HS-5 (cell line): Measurements from ENCODE around the gene PTPA.
"Not testable (repeated sequence)": the region's sequence is repeated elsewhere in the genome, so short reads cannot be mapped to it uniquely, and the experiment has no call there.

Source experiments
- DNase-seq: peaks from one replicate; pipeline ENCODE4 v3.0.0-alpha.2; 2012; ENCODE audit warnings: low read depth

Gene PTPA

GRCh38 chr9:129109952-129110739, 1.1 kb upstream of the PTPA start:
- DNase-seq = no peak

DNA sequence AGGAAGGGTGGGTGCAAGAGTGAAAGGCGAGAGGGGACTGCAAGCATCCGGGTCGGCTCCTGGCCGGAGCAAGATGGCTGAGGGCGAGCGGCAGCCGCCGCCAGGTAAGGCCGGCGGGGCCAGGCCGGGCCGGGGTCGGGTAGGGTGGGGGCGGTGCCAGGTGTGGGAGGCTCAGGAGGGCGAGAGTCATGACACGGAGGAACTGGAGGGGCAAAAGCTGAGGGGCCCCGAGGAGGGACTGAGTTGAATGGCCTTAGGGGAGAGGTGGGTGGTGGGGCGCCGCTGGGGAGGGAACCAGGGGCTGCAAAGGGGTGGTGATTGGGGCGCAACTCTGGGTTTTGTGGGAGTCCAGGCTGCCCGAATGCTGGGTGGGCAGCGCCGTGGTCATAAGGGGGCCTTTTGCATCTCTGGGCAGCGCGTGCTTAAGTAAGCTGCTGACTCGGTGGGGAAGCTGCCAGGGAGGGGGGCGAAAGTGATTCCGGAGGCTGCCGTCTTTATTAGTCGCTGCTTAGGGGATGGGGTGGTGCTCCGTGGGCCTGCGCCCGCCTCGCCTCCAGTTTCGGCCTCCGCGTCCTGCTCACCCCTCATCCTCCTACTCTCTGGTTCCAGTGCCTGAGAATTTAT, 425 bp downstream of the PTPA start:
- DNase-seq = no peak

DNA sequence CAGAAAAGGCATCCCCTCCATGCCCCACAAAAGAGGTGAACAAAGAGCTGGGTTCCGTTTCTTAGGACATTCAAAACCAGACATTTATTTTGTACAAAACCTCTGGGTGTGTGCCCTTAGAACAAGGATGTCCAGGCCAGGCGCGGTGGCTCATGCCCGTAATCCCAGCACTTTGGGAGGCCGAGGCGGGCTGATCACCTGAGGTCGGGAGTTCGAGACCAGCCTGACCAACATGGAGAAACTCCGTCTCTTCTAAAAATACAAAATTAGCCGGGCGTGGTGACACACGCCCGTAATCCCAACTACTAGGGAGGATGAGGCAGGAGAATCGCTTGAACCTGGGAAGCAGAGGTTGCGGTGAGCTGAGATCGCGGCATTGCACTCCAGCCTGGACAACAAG, 1.3 kb downstream of the PTPA start:
- DNase-seq = not testable (repeated sequence)

DNA sequence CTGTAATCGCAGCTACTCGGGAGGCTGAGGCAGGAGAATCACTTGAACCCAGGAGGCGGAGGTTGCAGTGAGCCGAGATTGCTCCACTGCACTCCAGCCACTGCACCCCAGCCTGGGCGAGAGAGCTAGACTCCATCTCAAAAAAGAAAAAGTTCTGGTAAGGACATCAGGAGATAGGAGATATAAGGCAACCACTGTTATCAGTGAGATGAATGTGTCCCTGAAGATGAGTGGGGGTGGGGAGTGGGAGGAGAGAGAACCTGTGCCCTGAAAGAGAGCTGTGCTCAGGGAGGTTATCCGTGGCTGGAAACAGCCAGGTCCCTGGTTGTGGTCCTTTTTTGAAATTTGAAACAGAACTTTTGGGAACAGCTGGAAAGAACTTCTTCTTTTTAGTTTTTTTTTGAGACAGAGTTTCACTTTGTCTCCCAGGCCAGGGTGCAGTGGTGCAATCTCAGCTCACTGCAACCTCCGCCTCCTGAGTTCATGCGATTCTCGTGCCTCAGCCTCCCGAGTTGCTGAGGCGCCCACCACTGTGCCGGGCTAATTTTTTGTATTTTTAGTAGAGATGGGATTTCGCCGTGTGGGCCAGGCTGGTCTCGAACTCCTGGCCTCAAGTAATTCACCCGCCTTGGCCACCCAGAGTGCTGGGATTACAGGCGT, 2.6 kb downstream of the PTPA start:
- DNase-seq = no peak

GRCh38 chr9:129118799-129119198, 7.6 kb downstream of the PTPA start:
- no peak for DNase-seq

GRCh38 chr9:129121483-129121882, 10.3 kb downstream of the PTPA start:
- no peak for DNase-seq

GRCh38 chr9:129122133-129122532, 10.9 kb downstream of the PTPA start:
- no peak for DNase-seq

GRCh38 chr9:129122976-129123375, 11.8 kb downstream of the PTPA start:
- not testable (repeated sequence) for DNase-seq

- DNase-seq = no peak
Measured at GRCh38 chr9:129124506-129125069, 13.4 kb downstream of the PTPA start.

GRCh38 chr9:129125478-129125877, 14.3 kb downstream of the PTPA start:
- DNase-seq = peak; percentile 64

GRCh38 chr9:129126749-129127618, 15.8 kb downstream of the PTPA start:
- no peak for DNase-seq

DNA sequence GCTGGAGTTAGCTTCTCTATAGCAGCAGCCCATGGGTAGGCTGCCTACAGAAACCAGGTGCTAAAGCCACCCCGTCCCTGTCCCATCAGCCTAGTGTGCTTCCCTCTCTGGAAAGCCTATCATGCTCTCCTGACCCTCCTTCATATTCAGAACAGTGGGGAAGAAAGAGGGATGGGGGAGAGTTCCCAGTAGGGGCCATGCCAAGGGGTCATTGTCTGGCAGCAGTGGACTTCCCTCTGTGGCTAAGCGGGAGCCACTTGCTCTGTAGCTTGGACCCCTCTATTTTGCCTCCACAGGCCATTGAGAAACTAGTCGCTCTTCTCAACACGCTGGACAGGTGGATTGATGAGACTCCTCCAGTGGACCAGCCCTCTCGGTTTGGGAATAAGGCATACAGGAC, 17.5 kb downstream of the PTPA start:
- no peak for DNase-seq

DNA sequence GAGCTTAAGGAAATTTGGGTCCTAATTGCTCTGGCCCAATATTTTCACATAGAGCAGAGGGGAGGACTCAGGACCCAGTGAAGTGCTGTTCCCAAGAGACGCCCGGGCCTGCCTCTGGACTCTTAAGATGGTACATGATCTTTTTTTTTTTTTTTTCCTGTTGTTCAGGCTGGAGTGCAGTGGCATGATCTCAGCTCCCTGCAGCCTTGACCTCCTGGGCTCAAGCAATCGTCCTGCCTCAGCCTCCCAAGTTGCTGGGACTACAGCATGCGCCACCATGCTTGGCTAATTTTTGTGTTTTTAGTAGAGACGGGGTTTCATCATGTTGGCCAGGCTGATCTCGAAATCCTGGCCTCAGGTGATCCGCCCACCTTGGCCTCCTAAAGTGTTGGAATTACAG, 19.1 kb downstream of the PTPA start:
- not testable (repeated sequence) for DNase-seq

DNA sequence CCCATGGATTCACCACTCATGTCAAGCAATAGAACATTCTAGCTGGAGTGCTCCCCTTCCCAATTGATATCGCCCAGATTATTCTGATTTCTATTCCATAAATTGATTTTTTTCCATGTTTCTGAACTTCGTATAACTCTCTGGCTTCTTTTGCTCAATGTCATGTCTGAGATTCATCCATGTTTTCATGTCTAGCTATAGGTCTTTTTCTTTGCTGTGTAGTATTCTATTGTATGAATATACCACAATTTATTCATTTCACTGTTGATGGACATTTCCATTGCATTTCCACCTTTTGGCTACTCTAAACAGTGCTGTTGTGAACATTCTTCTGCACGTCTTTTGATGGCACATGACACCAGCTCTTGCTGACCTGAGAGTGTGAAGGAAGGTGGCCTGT, 19.6 kb downstream of the PTPA start:
- no peak for DNase-seq

DNA sequence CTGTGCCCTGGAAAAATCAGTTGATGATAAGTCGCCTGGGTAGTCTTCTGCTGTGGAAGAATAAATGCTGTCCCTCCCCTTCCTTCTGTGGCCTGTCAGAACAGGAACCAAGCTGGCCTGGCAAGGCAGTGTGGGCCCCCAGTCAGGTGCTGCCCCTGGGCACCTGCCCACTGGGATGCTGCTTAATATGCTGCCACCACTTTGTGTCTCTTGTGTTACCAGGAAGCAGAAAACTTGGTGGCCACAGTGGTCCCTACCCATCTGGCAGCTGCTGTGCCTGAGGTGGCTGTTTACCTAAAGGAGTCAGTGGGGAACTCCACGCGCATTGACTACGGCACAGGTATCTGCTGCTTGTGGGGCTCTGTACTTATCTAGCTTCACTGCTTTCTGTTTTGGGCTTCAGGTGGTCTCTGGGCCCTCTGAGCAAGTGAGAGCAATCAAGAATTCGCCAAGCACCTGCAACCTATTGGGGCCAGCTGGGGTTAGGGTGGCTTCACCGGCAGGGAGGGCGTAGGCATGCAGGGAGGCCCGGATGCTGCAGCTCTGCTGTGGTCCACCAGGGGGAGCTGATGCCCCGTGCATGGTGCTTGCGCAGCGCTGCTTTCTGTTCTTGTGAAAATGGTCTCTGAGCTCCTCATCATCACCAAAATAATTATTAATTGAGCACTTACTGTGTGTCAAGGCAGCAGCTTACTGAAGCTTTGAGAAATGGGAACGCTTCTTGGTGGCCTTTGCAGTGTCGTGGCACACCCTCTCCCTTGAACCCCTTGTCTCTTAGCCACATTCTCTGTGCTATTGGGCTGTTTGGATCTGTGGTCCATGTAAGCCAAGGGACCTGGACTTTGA, 20.3 kb downstream of the PTPA start:
- DNase-seq = no peak

DNA sequence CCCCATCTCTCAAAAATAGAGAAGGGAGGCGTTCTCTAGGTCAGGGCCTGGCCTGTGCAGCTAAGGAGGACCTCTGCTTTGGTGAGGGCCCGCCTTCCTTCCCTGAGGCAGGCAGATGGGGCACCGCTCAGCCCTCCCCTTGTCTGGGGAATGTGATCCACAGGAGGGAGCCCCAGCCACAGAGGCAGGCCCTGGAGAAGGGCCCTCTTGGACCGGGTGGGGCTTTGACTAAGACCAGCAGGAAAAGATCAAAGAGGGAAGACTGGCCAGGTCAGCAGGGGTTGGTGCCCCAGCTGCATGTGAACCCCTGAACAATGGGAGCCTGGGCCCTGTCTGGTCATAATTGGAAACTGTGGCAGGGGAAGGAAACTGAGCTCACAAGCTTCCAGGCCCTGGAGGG, 21.9 kb downstream of the PTPA start:
- DNase-seq = no peak

DNA sequence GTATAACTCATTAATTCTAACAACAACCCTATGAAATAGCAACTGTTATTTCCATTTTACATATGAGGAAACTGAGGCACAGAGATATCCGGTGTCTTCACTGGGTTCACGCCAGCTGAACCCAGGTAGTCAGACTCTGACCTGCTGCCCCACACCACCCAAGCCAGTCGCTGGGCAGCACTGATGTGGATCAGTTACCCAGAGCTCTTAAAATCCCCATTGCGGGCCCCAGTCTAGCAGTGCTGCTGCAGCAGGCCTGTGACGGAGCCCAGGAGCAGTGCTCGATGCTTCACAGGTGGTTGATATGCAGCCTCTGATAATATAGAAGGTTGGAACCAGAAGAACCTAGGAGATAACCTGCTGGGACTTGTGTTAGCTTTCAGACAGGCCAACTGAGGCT, 24.3 kb downstream of the PTPA start:
- no peak for DNase-seq

- DNase-seq = no peak
Measured at GRCh38 chr9:129136446-129137035, 25.3 kb downstream of the PTPA start.

GRCh38 chr9:129137292-129138143, 26.3 kb downstream of the PTPA start:
- DNase-seq = no peak

DNA sequence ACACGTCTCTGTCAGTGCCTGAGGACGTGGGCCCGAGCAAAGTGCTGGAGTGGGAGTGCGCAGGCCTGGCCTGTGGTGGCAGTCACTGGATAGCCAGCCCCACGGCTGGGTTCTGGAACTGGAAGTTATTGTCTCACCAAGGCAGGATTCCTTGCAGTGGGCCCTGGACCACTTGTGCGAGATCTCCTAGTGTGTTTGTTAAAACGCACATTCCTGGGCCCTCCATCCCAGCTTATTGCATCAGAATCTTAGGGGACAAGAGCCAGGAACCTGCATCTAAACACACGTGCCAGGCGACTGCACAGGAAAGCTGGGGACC, 26.9 kb downstream of the PTPA start:
- DNase-seq = no peak
